ENCODE measurements around the gene HSF4.

HSF4 gene

DNA sequence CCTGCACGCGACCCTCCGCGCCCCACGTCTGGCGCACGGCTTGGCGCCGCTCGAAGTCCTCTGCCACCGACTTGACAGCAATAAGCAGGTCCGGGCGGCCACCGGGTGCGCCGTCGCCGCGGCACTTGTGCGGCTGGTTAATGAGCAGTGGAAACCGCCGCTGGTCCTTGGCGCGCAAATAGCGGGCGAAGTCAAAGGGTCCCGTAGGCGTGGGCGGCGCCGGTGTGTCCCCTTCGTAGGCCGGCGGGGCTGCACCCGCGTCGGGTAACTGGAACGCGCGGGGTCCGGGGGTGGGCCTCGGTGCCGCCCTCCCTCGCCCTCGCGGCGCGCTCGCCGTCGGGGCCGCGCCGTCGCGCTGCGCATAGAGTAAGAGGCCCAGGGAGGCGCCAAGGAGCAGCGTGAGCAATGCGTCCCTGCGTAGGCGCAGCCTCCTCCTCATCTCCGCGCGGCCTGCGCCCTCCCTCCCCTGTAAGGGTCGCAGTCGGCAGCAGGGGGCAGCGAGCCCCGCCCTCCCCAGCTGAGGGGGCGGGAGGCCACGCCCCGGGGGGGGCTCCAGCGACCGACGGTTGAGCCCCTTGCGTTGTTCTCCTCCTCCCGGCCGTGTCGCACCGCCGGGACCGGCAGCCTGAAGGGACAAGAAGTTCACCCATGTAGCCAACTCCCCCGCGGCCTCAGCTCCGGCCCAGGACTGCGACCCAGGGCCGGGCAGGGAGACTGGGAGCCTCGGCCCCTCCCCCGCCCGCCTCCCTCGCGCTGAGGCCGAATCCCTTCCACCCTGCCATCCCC is 14.3 kb upstream of the HSF4 start:
- no peak for FAIRE-seq

DNA sequence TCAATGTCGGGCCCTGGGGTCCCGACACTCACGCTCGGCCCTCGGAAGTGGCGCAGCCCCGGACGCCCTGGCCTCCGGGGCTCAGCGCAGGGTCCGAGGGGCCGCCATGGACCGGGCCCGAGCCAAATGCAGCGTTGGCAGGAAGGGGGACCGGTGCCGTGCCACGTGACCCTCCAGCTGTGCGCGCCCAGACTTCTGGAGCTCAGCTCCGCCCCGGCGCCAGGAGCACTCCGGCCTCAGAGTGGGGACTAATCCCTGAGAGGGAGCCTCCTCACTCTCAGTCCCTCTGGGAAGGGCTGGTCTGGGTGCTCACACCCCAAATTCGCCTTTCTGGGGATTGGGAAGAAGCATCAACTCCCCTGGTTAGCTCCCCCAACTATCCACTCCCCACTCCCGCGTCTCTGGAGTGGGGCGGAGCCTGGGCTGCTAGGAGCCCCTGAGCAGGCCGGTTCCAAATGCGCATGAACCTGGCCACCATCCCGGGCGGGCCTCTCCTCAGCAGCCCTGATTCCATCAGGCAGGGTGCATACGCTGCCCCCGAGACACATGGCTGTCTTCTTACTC is 13.6 kb upstream of the HSF4 start, which contains the start of gene B3GNT9:
Gene B3GNT9 (minus strand): TSS at position 166 of the 564 bp plus-strand sequence. CDS start 513 bp downstream, outside the sequence.
- FAIRE-seq = no peak

DNA sequence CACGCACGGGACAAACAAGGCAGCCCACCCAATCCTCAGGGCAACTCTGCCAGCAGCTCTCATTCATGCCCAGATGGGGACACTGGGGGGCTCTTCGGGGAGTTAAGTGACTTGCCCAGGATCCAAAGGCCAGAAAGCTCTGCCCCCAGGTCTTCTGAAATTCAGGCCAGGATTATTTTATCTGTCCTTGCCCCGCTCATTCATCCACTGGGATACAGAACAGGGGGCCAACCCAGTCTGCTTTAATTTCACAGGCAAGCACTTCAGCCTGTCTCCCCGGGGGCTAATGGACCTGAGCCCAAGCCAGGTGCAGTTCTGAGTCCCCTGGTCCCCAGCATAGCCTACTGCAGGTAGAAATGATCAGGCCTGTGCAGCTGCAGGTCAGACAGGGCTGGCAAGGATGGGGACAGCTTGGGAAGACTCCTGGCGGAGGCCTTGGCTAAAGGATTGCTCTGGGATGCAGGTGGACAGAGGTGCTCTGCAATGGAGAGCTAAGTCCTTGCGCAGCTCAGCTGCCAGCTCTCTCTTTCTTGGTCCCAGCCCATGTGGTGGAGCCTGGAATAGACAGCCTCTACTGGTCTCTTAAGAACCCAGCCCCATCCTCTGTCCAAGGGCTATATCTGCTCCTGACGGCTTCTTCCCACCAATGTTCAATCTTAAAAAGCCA is 13.0 kb upstream of the HSF4 start:
- FAIRE-seq = no peak

DNA sequence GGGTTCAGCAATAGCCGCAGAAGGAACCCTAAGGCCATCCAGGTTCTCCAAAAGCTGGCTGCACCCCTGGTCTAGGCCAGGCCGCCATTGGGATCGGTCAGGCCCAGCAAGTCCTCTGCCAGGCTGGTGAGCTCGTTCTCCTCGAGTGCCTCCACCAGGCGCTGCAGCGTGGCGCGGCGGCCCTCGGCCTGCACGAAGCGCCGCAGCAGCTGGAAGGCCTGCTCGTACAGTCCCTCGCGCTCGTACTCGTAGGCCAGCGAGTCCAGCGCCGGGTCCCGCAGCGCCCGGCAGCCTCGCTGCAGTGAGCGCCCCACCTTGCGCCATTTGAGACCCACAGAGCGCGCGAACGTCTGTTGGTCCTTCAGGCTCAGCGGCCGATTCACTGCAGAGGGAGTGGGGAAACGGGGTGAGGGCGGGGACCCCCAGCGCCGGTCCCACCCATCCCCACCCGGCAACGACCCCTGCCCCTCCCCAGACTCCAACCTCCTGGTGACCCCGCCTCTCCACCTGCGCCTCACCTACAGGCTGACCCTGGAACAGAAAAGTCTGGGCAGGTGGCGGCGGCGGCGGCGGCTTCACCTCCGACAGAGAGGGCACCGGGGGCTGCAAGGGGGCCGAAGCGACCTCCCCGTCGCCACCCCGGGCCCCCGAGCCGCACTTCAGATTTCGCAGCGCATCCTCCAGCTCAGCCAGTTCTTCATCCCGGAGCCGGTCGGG is 9.8 kb upstream of the HSF4 start:
- FAIRE-seq = no peak

DNA sequence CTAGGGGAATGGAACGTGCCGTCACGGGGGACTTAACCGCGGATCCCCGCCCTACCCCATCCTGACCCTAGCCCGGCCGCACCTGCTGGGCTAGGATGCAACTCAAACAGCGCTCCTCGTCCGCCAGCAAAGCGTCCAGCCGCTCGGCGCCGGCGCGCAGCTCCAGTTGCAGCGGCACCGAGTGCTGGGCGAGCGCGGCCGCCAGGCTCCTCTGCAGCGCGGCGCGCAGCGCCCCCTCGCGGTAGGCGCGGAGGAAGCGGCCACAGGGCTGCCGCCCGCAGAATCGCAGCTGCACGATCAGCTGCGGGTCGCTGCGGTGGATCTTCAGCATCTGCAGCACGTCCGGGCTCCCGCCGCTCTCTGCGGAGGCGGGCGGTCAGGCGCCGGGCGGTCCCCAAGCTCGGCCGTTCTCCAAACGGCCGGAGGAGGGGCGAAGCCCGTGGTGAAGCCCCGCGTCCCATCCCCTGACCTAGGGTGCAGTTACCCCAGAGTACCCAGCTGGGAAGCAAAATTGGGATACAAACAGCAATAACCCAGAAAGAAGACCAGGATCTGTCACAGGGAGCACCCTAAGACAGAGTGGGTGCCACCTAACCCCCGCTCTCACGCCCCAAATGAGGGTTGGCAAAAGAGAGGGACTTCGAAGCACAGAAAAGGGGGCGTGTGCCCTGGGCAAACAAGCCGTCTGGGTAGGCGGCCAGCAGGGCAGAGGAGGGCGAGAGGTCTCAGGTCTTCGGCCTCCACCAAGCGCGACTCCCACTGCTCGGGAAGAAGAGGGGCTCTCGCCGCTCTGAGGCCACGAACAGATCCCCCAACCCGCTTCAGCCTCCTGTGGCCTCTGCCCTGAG is 9.0 kb upstream of the HSF4 start:
- no peak for FAIRE-seq

DNA sequence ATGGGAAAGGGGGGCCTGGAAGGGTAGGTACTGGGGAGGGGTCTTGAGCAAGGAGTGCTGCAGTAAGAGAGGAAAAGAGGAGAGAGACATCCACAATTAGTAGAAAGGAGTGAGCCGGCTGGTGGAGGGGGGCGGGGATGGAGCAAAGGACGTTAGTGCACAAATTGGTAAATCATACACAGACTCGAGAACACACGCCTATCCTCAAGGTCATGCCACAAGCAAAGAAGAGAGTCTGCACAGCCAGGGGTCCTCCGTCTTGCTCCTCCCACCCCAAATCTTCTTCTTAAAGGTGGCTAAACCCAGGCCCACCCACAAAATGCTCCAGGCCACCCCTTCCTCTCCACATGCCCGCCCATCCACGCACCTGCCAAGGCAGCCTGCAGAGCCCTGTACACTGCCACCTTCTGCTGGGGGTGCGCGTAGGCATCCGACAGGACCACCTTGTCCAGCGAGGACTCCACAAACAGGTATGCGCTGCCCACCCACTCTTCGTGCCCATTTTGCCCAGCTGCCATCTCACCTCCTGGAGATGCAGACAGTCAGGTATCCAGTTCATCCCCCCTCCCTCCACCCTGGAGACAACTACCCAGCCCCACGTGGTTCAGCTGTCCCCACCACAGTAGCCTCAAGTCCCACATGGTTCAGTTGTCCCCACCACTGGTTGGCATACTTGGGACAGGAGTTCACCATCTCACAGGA is 8.3 kb upstream of the HSF4 start:
- FAIRE-seq = no peak

DNA sequence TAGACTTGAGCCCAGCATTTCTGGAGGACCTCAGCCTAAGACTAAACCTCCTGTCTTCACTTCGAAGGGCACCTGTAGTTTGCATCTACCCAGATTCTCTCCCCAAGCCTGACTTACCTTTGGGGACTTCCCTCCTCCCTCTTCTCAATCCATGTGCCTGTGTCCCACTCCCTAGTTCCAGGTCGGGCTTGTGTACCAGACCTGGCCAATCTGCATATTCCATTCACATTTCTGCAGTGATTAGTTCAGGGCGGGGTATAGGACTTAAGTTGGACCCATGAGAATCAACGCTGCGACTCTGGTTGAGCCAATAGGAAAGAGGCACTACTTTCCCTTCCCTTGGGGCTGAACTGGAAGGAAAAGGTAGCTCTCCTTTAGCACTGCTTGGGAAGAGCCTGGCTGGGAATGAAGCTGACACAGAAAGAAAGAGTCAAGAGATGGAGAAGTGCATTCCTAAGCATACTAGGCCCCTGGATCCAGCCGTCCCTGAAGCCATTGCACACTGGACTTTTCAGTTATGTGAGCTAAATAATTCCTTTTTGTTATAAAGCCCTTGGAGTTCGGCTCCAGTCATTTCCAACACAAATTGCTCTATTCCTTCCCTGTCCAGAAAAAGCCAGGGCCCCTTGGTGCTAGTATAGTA is 7.3 kb upstream of the HSF4 start:
- no peak for FAIRE-seq

DNA sequence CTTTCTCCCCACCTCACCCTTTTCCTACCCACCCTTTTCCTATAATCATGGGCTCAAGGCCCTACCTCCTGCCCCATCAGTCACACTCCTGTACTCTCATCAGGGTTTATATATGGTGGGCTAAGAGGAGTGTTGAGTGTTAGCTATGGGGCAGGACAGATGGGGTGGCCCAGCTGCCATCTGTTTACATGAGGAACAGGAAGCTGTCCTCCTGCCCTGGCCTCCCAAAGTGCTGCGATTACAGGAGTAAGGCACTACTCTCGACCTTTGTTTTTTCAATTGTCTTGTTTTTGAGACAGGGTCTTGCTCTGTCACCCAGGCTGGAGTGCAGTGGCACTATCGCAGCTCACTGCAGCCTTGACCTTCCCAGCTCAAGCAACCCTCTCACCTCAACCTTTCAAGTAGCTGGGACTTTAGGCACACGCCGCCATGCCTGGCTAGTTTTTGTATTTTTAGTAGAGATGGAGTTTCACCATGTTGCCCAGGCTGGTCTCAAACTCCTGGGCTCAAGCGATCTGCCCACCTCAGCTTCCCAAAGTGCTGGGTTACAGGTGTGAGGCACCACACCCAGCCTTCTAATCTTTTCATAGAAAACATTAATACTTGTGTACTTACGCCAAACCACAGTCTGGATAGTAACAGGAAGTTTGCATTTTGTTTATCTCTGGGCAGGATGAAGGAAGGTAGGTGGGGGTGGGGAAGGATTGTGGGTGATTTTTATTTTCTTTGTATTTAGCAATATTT is 6.5 kb upstream of the HSF4 start:
- no peak for FAIRE-seq

DNA sequence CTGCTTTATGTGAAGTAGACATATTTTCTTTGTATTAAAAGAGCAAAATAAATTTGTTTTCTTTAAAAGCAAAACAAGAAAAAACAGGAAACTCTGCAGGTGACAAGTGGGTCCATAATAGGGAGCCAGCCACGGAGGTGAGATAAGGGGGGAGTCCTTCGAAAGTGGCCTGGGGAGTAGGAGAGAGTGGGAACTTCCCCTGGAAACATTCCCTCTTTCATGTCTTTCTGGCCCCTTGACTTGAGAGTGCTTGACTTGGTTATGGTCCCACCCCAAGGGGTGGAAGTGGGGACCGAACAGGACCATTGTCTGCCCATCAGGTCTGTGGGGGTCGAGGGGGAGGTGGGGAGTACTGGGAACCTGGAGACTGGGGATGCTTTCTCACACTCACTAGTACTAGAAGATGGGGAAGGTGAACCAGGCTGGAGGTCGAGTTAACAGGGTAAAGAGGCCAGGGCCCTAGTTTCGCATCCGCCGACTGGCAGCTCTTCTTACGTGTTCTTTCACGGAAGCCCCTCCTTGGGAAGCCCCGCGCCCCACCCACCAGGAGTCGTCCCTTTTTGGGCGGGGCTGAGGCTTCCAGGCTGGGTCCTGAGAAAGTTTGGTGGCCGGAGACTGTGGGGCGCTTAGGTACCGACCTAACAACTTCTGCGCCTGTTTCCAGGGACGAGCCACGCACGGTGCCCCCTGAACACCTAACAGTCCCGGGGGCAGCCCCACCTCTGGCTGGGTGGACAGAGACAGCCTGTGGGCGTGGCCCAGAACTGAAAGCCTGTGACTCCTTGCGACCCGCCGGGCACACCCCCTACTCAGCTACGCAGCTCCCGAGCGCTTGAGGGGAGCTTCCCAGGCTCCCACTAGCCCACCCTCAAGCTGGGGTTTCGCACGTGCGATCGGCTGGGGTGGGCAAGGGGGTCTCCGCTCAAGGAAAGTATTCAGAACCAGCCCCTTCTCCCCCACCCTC is 5.6 kb upstream of the HSF4 start:
- no peak for FAIRE-seq

DNA sequence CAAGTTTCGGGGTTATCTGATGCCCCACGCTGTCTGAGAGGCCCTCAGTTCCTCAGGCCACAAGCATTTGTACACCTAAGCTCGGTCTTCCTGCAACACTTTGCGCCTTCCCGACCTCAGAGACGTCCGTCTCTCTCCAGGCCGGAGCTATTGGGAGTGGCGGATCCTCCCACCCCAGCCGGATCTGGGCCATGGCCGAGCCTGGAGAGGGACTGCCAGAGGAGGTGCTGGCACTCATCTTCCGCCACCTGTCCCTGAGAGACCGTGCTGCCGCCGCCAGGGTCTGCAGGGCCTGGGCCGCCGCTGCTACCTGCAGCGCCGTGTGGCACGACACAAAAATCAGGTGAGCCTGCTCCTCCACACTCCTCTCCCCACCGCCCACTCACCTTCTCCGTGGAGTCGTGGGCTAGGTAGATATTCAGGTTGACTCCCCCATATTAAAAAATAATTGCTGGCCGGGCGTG is 2.9 kb upstream of the HSF4 start:
- FAIRE-seq = no peak

DNA sequence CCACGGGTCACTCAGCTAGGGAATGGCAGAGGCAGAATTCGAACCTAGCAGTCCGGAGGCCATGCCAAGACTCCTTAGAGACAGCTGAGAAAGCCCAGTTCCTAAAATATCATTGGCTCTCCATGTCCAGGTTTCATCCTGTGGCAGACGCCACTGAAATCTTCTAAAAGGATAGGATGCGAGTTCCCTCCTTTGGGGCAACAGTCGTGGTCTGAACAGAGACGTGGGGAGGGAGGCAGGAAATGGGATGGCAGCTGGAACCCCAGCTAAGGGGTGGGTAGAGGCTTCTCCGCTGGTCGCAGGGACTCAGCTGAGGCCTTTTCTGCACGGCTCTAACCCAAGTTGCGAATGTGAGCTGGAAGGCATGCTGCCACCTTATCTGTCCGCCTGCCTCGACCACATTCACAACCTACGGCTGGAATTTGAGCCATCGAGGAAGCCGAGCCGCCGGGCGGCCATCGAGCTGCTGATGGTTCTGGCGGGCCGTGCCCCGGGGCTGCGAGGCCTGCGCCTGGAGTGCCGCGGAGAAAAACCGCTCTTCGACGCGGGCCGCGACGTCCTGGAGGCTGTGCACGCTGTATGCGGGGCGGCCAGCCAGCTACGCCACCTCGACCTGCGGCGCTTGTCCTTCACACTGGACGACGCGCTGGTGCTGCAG is 1.9 kb upstream of the HSF4 start:
- FAIRE-seq = peak; percentile 40

DNA sequence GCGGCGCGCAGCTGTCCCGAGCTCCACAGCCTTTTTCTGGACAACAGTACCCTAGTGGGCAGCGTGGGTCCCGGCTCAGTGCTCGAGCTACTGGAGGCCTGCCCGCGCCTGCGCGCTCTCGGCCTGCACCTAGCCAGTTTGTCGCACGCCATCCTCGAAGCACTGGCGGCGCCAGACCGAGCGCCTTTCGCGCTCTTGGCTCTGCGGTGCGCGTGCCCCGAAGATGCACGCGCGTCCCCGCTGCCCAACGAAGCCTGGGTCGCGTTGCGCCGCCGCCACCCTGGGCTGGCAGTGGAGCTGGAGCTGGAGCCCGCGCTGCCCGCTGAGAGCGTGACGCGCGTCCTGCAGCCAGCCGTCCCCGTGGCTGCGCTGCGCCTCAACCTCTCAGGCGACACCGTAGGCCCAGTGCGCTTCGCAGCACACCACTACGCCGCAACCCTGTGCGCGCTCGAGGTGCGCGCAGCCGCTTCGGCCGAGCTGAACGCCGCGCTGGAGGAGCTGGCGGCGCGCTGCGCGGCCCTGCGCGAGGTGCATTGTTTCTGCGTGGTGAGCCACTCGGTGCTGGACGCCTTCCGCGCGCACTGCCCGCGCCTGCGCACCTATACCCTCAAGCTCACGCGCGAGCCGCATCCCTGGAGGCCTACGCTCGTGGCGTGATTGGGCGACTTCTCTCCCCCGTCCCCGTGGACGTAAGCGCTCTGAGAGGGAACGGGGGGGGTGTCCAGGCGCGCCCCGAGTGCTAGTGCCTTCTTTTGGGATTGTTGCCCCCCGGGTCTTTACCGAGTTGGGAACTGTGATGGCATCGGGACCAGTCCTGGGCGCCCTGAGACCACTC is 1.2 kb upstream of the HSF4 start:
- no peak for FAIRE-seq

DNA sequence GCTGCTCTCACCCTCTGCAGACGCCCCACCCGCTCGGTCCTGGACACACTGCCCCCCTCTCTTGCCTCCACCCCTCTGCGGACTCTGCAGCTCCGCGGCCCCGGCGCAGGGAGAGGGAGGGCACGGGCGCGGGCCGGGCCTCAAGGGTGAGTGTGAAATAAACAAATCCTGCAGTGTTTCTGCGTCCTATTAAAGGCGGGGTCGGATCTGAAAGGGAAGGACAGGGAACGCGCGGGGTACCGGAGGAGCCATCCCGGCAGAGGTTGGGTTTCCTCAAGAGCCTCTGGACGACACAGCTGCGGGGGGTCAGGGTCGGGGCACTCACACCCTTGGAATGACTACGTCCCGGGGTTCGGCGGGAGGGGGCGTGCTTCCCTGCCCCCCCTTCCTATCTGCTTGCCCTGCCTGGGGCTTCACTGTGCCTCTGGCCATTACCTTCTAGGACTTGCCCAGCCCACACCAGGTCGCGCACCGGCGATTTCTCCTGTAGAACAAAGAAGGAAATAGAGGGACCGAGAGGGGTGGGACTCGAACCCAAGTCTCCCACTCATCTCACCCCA is 466 bp upstream of the HSF4 start:
- no peak for FAIRE-seq

DNA sequence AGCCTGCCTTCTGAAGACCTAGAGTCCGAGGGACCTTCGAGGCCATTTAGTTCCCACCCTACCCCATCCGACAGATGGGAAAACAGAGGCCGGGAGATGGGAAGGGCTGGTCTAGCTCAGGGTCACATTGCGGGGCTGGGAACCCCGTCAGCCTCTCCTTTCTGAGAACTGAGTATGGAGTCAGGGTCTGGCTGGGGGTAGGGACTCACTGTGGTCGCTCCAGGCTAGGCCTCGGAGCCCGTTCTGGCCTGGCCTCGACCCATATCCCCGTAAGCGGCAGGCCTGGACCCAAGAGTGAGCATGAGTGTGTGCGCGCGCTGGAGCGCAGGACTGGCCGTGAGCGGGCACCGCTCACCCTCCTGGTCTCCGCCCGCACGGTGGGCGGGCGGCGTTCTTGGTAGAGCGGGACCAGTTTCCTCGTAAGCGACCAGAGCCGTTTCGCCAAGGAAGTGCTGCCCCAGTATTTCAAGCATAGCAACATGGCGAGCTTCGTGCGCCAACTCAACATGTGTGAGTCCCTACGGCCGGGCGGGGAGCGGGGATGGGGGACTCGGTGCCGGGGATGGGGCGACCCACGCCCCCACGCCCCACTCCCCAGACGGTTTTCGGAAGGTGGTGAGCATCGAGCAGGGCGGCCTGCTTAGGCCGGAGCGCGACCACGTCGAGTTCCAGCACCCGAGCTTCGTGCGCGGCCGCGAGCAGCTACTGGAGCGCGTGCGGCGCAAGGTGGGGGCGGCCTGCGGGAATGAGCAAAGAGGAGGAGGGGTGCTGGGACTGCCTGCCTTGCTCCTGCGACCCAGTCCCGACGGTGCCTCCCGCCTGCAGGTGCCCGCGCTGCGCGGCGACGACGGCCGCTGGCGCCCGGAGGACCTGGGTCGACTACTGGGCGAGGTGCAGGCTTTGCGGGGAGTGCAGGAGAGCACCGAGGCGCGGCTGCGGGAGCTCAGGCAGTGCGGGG is 855 bp downstream of the HSF4 start:
- no peak for FAIRE-seq

DNA sequence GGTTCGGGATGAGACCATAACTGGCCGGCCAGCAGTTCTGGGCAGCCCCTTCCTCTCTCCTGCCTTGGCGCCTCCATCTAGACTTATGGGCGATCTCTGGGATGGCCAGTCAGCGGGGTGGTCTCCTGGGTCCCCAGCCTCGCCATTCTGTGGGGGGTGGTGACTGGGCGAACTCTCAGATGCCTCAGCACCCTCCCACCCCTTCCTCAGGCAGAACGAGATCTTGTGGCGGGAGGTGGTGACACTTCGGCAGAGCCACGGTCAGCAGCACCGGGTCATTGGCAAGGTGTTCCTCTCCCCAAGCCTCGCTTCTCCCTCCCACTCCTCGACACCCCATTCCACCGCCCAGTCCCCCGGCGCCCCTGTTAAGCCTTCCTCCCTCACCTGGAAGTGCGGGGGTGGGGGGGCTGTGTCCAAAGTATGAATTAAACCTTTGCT is 1.6 kb downstream of the HSF4 start:
- no peak for FAIRE-seq

DNA sequence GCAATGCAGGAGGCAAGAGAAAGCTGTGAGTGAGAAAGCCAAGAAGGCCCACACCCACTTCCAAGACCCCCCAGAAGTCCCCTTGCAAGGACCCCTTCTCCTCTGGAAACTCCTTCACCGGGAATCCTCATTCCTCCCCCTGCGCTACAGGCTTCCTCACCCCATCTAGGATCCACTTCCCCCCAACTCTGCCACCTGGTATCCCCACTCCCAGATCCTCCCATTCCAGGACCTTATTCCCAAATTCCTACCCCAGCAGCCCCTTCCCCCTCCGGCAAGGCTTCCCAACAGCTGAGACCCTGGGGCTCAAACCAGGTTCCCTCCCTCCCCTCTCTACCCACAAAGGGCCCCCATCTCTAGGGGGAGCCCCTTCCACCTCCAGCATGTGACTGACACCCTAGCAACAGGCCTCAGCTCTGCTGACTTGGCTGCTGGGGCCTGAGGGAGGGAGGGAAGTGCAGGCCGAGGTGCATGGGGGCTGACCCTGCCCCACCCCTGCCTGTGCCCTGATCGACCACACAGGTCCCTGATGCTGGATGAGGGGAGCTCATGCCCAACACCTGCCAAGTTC is 2.1 kb downstream of the HSF4 start:
- FAIRE-seq = no peak
